ENCODE results near the gene CFAP57. TPM values are rescaled to one million over a fixed set of nuclear protein-coding genes. Genes with fewer than 3 reads are reported as not detected.
A peak's percentile ranks its signal among the peaks of the same experiment; 100 is the strongest.

The CFAP57 gene
- total RNA-seq, 1 donor from 2014 or later, result 0.21 TPM

- no peak for DNase-seq (ENCODE audit: low read depth)
Measured at GRCh38 chr1:43275826-43276620, 103.9 kb downstream of the CFAP57 start.

GRCh38 chr1:43276673-43277072, 104.5 kb downstream of the CFAP57 start:
- DNase-seq (ENCODE audit: low read depth), result no peak

- no peak for DNase-seq (ENCODE audit: low read depth)
Measured at GRCh38 chr1:43277116-43277876, 105.2 kb downstream of the CFAP57 start.

- no peak for DNase-seq (ENCODE audit: low read depth)
Measured at GRCh38 chr1:43279161-43279560, 107.0 kb downstream of the CFAP57 start.

GRCh38 chr1:43279666-43280065, 107.5 kb downstream of the CFAP57 start:
- DNase-seq (ENCODE audit: low read depth), result no peak

GRCh38 chr1:43280692-43281091, 108.6 kb downstream of the CFAP57 start:
- DNase-seq (ENCODE audit: low read depth), result no peak

GRCh38 chr1:43282220-43283195, 110.4 kb downstream of the CFAP57 start:
- DNase-seq (ENCODE audit: low read depth), result no peak

GRCh38 chr1:43284065-43284464, 111.9 kb downstream of the CFAP57 start:
- DNase-seq (ENCODE audit: low read depth), result no peak

- DNase-seq (ENCODE audit: low read depth), result no peak
Measured at GRCh38 chr1:43284546-43285110, 112.5 kb downstream of the CFAP57 start.

GRCh38 chr1:43285269-43285990, 113.3 kb downstream of the CFAP57 start, which contains the start of gene C1orf210:
Gene C1orf210 (minus strand): TSS chr1:43285581. CDS start chr1:43283270, 2,311 bp downstream.
- DNase-seq (ENCODE audit: low read depth), result no peak

- no peak for DNase-seq (ENCODE audit: low read depth)
Measured at GRCh38 chr1:43286115-43286514, 114.0 kb downstream of the CFAP57 start.

- no peak for DNase-seq (ENCODE audit: low read depth)
Measured at GRCh38 chr1:43286533-43286932, 114.4 kb downstream of the CFAP57 start.

GRCh38 chr1:43288058-43288784, 116.1 kb downstream of the CFAP57 start:
- no peak for DNase-seq (ENCODE audit: low read depth)

- no peak for DNase-seq (ENCODE audit: low read depth)
Measured at GRCh38 chr1:43288785-43289706, 116.9 kb downstream of the CFAP57 start.

GRCh38 chr1:43292216-43292615, 120.1 kb downstream of the CFAP57 start:
- DNase-seq (ENCODE audit: low read depth), result no peak

- no peak for DNase-seq (ENCODE audit: low read depth)
Measured at GRCh38 chr1:43292679-43293078, 120.5 kb downstream of the CFAP57 start.

GRCh38 chr1:43293176-43293575, 121.0 kb downstream of the CFAP57 start:
- peak; percentile 19 for DNase-seq (ENCODE audit: low read depth)
